Motor neuron (in vitro differentiated cells): ENCODE measurements around the gene ZNF521. TPM values are rescaled to one million over a fixed set of nuclear protein-coding genes. Genes with fewer than 3 reads are reported as not detected.
A peak's percentile ranks its signal among the peaks of the same experiment; 100 is the strongest.
"Not testable (repeated sequence)": the region's sequence is repeated elsewhere in the genome, so short reads cannot be mapped to it uniquely, and the experiment has no call there.

ENCODE experiments used
- ATAC-seq, 8 experiments: fragments of 200-7000 bp; cut with Tn5 transposase; replicated peaks in 6 of 8; 2 replicates each; pipeline ENCODE4 v1.8.0; 2021; ENCODE audit warnings: mild to moderate bottlenecking in 8 of 8, moderate library complexity in 8 of 8
- H3K27ac ChIP-seq, 2 donors: fragments of 250-450 bp; sonication (Bioruptor Pico); 2 replicates each; pipeline ENCODE4 v1.9.0; 2021; ENCODE audit warnings: antibody characterized with exemption in 2 of 2, mild to moderate bottlenecking in 2 of 2, moderate library complexity in 1 of 2
- H3K4me1 ChIP-seq, 2 donors: fragments of 250-450 bp; sonication (Bioruptor Pico); replicated peaks in 1 of 2; 2 replicates each; pipeline ENCODE4 v1.6.1; 2021; ENCODE audit warnings: antibody characterized with exemption in 2 of 2, mild to moderate bottlenecking in 2 of 2, moderate library complexity in 1 of 2
- H3K4me3 ChIP-seq, 5 donors: fragments of 250-450 bp; sonication (Bioruptor Pico); 2 replicates each; pipeline ENCODE4 v1.9.0; 2021; ENCODE audit warnings: antibody characterized with exemption in 5 of 5, mild to moderate bottlenecking in 5 of 5, moderate library complexity in 4 of 5
- WGBS, 10 experiments: fragments of 450-650 bp; shearing (Covaris generic); methylation state at CpG; one replicate each; pipeline ENCODE4 v1.0.0; 2022; 5-methylcytosine and 5-hydroxymethylcytosine counted together
- in situ Hi-C, 9 experiments: fragments of 400-800 bp; cut with MboI; loops; one replicate each; pipeline ENCODE4 v1.15.0; 2021; ENCODE audit warnings: low sequenced_read_pairs in 9 of 9, low pct_unique_long_range_greater_than_20kb in 2 of 9; ENCODE audit not compliant: unreplicated experiment in 9 of 9
- total RNA-seq, 8 experiments: library from RNA; unstranded; fragments of 300-600 nt; gene quantifications; 2 replicates each; pipeline versions ENCODE4 v1.2.3 to v1.2.4, GENCODE V29; 2022

The ZNF521 gene
- total RNA-seq, 8 experiments from 2014 or later = 0.87 to 41.5 (median 28.5) TPM

- H3K27ac ChIP-seq = no peak overlapping the region
- in situ Hi-C loops = no loop called here
- no peak overlapping the region for H3K4me3 ChIP-seq
- peaks cover 10 to 13% of the 10 kb centered on the region in 2 donors for H3K4me1 ChIP-seq
- no peak for ATAC-seq
- WGBS, 10 experiments = 44 to 95% (median 80%) methylated on average over 1 to 2 of the region's 2 CpGs; no CpG with 5 or more reads in 1 of the 10 experiments
These were observed 307.3 kb downstream of the ZNF521 start for GRCh38 chr18:25044694-25045093.

- in situ Hi-C loops = no loop called here
- peaks cover 15 to 22% of the 10 kb centered on the region in 2 donors for H3K4me1 ChIP-seq
- no peak for ATAC-seq
- WGBS, 10 experiments = 30 to 100% (median 89%) methylated on average over 2 to 4 of the region's 4 CpGs; no CpG with 5 or more reads in 2 of the 10 experiments
- no peak overlapping the region for H3K27ac ChIP-seq
- no peak overlapping the region for H3K4me3 ChIP-seq
These were observed 308.9 kb downstream of the ZNF521 start for GRCh38 chr18:25043104-25043503.

- in situ Hi-C loops = no loop called here
- no peak for ATAC-seq
- no peak overlapping the region for H3K27ac ChIP-seq
These were observed 309.3 kb downstream of the ZNF521 start for GRCh38 chr18:25042641-25043051.

DNA sequence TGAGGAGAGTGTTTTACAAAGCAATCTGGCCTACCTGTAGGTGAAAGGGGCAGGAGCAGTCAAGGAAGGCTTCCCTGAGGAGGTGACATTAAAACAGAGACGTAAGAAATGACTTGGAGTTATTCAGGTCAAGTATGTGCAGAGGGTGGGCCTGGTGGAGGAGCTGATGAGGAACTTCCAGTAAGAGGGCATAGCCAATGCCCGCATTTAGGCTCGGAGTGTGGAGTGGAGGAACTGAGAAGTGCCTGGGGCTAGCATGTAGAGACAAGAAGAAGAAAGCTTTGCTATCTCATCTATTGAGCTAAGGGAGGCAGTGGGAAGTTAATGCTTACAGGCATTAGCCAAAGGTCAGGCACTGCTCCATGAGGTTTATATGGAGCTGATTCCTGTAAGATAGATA is 312.2 kb downstream of the ZNF521 start:
- H3K4me1 ChIP-seq = peaks cover 29 to 34% of the 10 kb centered on the region in 2 donors
- no peak overlapping the region for H3K27ac ChIP-seq
- ATAC-seq = no peak
- no peak overlapping the region for H3K4me3 ChIP-seq
- in situ Hi-C loops = no loop called here
- WGBS, 10 experiments = 53 to 100% (median 94%) methylated on average over 1 to 3 of the region's 3 CpGs; no CpG with 5 or more reads in 3 of the 10 experiments

More at GRCh38 chr18:25042641-25043051, 309.3 kb downstream of the ZNF521 start:
- H3K4me1 ChIP-seq = peaks cover 17 to 26% of the 10 kb centered on the region in 2 donors
- no peak overlapping the region for H3K4me3 ChIP-seq
- WGBS, 10 experiments = 28 to 91% (median 74%) methylated on average over 1 to 4 of the region's 4 CpGs; no CpG with 5 or more reads in 1 of the 10 experiments

DNA sequence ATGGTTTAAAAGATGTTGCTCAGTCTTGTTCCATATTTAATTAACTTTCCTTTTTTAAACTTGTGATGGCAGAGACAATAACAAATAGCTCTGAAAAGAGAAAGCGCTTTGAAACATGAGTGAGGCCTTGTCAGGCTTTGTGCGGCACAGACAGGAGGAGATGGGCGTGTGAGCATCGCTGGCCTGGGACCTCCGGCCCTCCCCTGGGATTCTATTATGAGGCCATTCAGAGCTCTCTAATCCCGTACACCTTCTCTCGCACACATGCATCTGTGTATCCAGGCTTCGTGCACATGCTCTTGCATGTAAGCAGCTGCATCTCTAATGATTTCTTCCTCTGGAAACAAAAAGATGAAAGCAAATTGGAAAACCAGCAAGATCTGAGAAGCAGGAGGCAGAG is 313.7 kb downstream of the ZNF521 start:
- Histone ChIP-seq H3K27ac (peak overlapping the region in 1 of 2 donors; percentile 0), H3K4me1 (peaks cover 24 to 37% of the 10 kb centered on the region in 2 donors), H3K4me3 (no peak overlapping the region)
- ATAC-seq = peak in 5 of 8 experiments; percentile 96 to 100 (median 99)
- in situ Hi-C loops = no loop called here
- 9 to 95% (median 23%) methylated on average over 6 to 7 of the region's 8 CpGs; no CpG with 5 or more reads in 4 of the 10 experiments for WGBS, 10 experiments

DNA sequence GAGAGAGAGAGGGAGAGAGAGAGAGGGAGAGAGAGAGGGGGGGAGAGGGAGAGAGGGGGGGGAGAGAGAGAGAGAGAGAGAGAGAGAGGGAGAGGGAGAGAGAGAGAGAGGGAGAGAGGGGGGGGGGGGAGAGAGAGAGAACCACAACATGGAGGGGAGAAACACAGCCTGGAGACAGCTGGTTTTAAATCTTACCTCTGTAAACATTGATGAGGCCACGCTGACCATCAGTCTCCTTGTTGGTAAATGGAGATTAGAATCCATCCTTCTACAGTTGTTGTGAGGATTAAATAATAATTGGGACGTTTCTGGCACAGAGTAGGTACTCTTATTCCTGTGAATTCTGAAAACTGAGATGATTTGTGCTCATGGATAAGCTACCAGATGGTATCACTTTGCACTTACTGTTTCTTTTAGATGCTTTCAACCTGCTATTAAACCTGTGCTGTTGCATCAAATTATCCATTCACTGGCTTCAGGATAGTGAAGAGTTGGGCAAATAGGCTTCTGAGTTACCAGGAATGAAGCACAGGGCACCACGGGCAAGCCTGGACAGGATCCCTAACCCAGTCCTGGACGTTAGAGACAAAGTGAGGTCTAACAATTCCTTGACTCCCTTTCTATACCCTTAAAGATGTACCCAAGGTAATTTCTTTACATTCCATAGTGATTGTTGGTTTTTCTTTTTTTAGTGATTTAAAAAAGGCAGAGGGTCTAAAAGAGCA is 318.1 kb downstream of the ZNF521 start:
- 25 to 100% (median 76%) methylated on average over 1 to 4 of the region's 4 CpGs; no CpG with 5 or more reads in 2 of the 10 experiments for WGBS, 10 experiments
- H3K27ac ChIP-seq = no peak overlapping the region
- peaks cover 18 to 28% of the 10 kb centered on the region in 2 donors for H3K4me1 ChIP-seq
- no peak for ATAC-seq
- H3K4me3 ChIP-seq = no peak overlapping the region
- in situ Hi-C loops = no loop called here

- in situ Hi-C loops, H3K4me3 ChIP-seq, H3K27ac ChIP-seq, ATAC-seq: not testable (repeated sequence)
- H3K4me1 ChIP-seq = peaks cover 14 to 20% of the 10 kb centered on the region in 2 donors
- 17 to 84% (median 45%) methylated on average over 1 to 5 of the region's 6 CpGs; no CpG with 5 or more reads in 4 of the 10 experiments for WGBS, 10 experiments
These were observed 318.8 kb downstream of the ZNF521 start for GRCh38 chr18:25033175-25033574.

GRCh38 chr18:25029802-25030201 is 322.2 kb downstream of the ZNF521 start:
- in situ Hi-C loops = no loop called here
- Histone ChIP-seq H3K4me3 (no peak overlapping the region), H3K4me1 (peaks cover 0 to 7% of the 10 kb centered on the region in 2 donors), H3K27ac (no peak overlapping the region)
- 29 to 100% (median 84%) methylated on average over 1 of the region's 1 CpG; no CpG with 5 or more reads in 2 of the 10 experiments for WGBS, 10 experiments
- ATAC-seq = no peak

GRCh38 chr18:25019931-25020330 is 332.0 kb downstream of the ZNF521 start:
- no peak for ATAC-seq
- in situ Hi-C loops = no loop called here
- Histone ChIP-seq H3K4me1 (no peaks in the 10 kb centered on the region), H3K4me3 (no peak overlapping the region), H3K27ac (no peak overlapping the region)

GRCh38 chr18:25019086-25019860 is 332.7 kb downstream of the ZNF521 start:
- Histone ChIP-seq H3K27ac (no peak overlapping the region), H3K4me3 (no peak overlapping the region), H3K4me1 (no peaks in the 10 kb centered on the region)
- WGBS, 10 experiments = 40 to 94% (median 82%) methylated on average over 1 to 8 of the region's 8 CpGs
- no peak for ATAC-seq
- in situ Hi-C loops = no loop called here

DNA sequence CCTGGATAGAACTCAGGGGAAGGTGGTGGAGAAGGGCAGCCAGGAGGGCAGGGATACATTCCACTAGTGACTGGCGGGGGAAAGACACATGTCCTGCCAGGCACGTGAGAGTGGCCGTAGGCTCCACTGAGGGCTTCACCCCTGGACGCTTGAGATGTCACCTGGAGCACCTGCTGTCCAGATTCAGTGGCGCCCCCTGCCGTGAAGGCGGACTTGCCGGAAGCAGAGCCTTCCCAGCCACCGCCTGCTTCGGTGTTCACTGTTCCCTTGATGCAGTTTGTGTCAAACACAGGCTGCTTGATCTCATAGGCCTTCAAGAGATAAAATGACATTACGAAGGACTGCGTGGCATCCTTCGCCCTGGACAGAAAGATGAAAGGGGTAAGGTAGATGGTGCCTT is 335.3 kb downstream of the ZNF521 start:
- in situ Hi-C loops = no loop called here
- Histone ChIP-seq H3K4me1 (peaks cover 0 to under 1% of the 10 kb centered on the region in 2 donors), H3K27ac (no peak overlapping the region), H3K4me3 (no peak overlapping the region)
- WGBS, 10 experiments = 85 to 100% (median 98%) methylated on average over 3 to 11 of the region's 13 CpGs; no CpG with 5 or more reads in 7 of the 10 experiments
- ATAC-seq = no peak

DNA sequence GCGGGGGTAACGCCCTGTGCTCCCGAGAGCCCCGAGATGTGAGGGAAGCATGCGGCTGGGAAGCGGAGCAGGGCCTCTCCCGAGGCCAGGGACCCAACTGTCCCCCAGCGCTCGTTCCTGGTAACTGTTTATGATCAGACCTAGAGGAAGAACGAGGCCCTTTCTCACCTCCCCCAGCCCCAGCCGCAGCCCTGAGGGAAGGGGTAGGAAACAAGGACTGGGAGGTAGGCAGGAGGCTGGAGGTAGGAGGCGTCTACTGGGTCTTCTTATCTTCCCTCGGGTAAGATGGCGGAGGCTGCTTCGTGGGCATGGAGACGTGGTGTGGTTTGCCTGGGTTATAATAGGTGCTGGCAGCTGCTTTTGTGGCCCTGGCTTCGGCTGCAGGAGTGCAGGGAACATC is 335.8 kb downstream of the ZNF521 start:
- Histone ChIP-seq H3K4me1 (peaks cover 0 to 6% of the 10 kb centered on the region in 2 donors), H3K4me3 (no peak overlapping the region), H3K27ac (no peak overlapping the region)
- in situ Hi-C loops = no loop called here
- 93% methylated on average over 3 of the region's 17 CpGs; no CpG with 5 or more reads in 9 of the 10 experiments for WGBS, 10 experiments
- no peak for ATAC-seq
